HepG2 (cell line): ENCODE measurements around the gene TWNK. TPM values are rescaled to one million over a fixed set of nuclear protein-coding genes. Genes with fewer than 3 reads are reported as not detected.
A peak's percentile ranks its signal among the peaks of the same experiment; 100 is the strongest.

Source experiments
- ETV6 ChIP-seq: sonication (generic); formaldehyde crosslinking; conservative IDR thresholded peaks from 2 replicates; pipeline ENCODE4 v1.4.0; 2020; ENCODE audit warnings: missing genetic modification reagents
- KDM3A ChIP-seq: IDR thresholded peaks from 2 replicates; pipeline ENCODE4 v1.6.1; 2018; ENCODE audit warnings: low read depth, missing compliant biosample characterization
- KDM4B ChIP-seq: sonication (generic); formaldehyde crosslinking; IDR thresholded peaks from 2 replicates; pipeline ENCODE4 v1.4.0; 2020; ENCODE audit warnings: missing genetic modification reagents
- SMAD3 ChIP-seq: sonication (generic); formaldehyde crosslinking; IDR thresholded peaks from 2 replicates; pipeline ENCODE4 v1.4.0; 2020; ENCODE audit warnings: missing genetic modification reagents
- SOX6 ChIP-seq, 2 experiments: fragments of 450-650 bp in 1 of 2; sonication (generic) in 1 of 2; formaldehyde crosslinking in 1 of 2; IDR thresholded peaks; 2 replicates each; pipeline versions ENCODE4 v1.4.0 to v1.6.1; 2017 to 2020; ENCODE audit warnings: antibody characterized with exemption in 1 of 2, mild to moderate bottlenecking in 1 of 2, missing genetic modification reagents in 1 of 2
- SRF ChIP-seq: IDR thresholded peaks from 2 replicates; pipeline ENCODE4 v1.6.1; 2011; ENCODE audit warnings: mild to moderate bottlenecking, low read depth, low read length, moderate library complexity
- TEAD2 ChIP-seq: sonication (generic); formaldehyde crosslinking; IDR thresholded peaks from 2 replicates; pipeline ENCODE4 v1.9.0; 2021; ENCODE audit warnings: missing genetic modification reagents
- ZNF547 ChIP-seq: sonication (generic); formaldehyde crosslinking; IDR thresholded peaks from 2 replicates; pipeline ENCODE4 v1.5.1; 2020; ENCODE audit warnings: mild to moderate bottlenecking, missing genetic modification reagents
- polyA plus RNA-seq, 8 experiments: library from polyadenylated mRNA; depleted of rRNA in 3 of 8; stranded (reverse) in 7 of 8; unstranded in 1 of 8; fragments of >200 nt; fragmentation: Illumina TruSeq in 4 of 8; extraction: Trizol in 4 of 8; gene quantifications; 2 replicates each; pipeline versions ENCODE4 v1.2.1 to v1.2.3, GENCODE V29; 2011 to 2016; ENCODE audit warnings: low read depth in 4 of 8, missing spikeins in 1 of 8, mixed read lengths in 1 of 8; ENCODE audit not compliant: insufficient read depth in 1 of 8
- total RNA-seq, 5 experiments: library from RNA; depleted of rRNA; stranded (reverse); fragments of >200 nt; fragmentation: Illumina TruSeq; extraction: Trizol; gene quantifications; 2 replicates each; pipeline ENCODE4 v1.2.3, GENCODE V29; 2016; ENCODE audit warnings: low read depth in 1 of 5
- TF ChIP-seq, protein P1 (sequence below): sonication (generic); formaldehyde crosslinking; IDR thresholded peaks from 2 replicates; pipeline ENCODE4 v1.5.1; 2020; ENCODE audit warnings: mild to moderate bottlenecking, missing genetic modification reagents
- TF ChIP-seq, protein P2 (sequence below), 2 experiments: sonication (generic) in 1 of 2; formaldehyde crosslinking in 1 of 2; IDR thresholded peaks; 2 replicates each; pipeline versions ENCODE4 v1.5.1 to v1.6.1; 2011 to 2020; ENCODE audit warnings: borderline replicate concordance in 1 of 2, low read depth in 1 of 2, low read length in 1 of 2, mild to moderate bottlenecking in 1 of 2, missing genetic modification reagents in 1 of 2, moderate library complexity in 1 of 2
- TF ChIP-seq, protein P3 (sequence below): sonication (generic); formaldehyde crosslinking; IDR thresholded peaks from 2 replicates; pipeline ENCODE4 v1.8.0; 2022; ENCODE audit warnings: low read depth, missing genetic modification reagents
- TF ChIP-seq, protein P4 (sequence below): sonication (generic); formaldehyde crosslinking; IDR thresholded peaks from 2 replicates; pipeline ENCODE4 v1.4.0; 2020; ENCODE audit warnings: missing genetic modification reagents, borderline replicate concordance
- TF ChIP-seq, protein P5 (sequence below): sonication (generic); formaldehyde crosslinking; IDR thresholded peaks from 2 replicates; pipeline ENCODE4 v1.8.1; 2023; ENCODE audit warnings: mild to moderate bottlenecking, missing genetic modification reagents
- TF ChIP-seq, protein P6 (sequence below): sonication (generic); formaldehyde crosslinking; IDR thresholded peaks from 2 replicates; pipeline ENCODE4 v1.4.0; 2020; ENCODE audit warnings: mild to moderate bottlenecking, missing genetic modification reagents

Gene TWNK
- total and polyA plus RNA-seq, 2 of the 13 experiments (the other 11 are each of a cell fraction or from before 2014, with no cell fraction given) = 10.7 to 16.5 TPM

DNA sequence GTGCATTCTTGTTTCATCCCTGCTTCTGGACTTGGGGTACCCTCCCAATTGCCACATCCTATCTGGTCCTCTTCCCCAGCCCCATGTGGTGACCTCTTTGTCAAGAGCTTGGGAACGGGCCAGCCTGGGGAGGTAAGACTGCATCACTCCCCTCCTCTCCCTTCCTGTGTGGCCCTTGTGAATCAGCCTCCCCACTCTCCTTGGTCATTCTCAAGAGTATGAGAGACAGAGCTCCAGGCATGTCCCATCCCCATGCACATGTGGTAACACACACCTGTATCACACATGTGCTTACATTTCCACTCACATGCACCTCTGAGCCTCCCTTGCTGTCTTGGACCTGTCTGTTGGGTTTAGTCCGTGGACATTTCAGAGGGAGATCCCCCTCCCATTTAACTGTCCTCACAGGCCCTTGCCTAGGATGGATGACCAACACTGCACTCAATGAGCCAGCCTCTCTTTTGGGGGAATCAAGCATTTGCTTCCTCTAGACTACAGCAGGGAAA, 2.6 kb upstream of the TWNK start (continued):
- TF ChIP-seq, protein P1, sequence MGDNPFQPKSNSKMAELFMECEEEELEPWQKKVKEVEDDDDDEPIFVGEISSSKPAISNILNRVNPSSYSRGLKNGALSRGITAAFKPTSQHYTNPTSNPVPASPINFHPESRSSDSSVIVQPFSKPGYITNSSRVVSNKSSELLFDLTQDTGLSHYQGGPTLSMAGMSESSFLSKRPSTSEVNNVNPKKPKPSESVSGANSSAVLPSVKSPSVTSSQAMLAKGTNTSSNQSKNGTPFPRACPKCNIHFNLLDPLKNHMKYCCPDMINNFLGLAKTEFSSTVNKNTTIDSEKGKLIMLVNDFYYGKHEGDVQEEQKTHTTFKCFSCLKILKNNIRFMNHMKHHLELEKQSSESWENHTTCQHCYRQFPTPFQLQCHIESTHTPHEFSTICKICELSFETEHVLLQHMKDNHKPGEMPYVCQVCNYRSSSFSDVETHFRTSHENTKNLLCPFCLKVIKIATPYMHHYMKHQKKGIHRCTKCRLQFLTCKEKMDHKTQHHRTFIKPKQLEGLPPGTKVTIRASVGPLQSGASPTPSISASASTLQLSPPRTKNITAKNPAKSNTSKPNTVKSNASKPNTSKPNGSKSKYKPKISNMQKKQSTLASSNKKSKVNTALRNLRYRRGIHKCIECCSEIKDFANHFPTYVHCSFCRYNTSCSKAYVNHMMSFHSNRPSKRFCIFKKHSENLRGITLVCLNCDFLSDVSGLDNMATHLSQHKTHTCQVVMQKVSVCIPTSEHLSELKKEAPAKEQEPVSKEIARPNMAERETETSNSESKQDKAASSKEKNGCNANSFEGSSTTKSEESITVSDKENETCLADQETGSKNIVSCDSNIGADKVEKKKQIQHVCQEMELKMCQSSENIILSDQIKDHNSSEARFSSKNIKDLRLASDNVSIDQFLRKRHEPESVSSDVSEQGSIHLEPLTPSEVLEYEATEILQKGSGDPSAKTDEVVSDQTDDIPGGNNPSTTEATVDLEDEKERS = no peak
- TF ChIP-seq SOX6 (IDR thresholded peaks at IDR 0.05) (no peak), SOX6 (CRISPR knock-in tag; IDR thresholded peaks at IDR 0.05) (no peak), KDM3A (CRISPR knock-in tag) (0 out of 2 replicates have a peak, but pooled peaks have one; percentile 10), SRF (no peak), SMAD3 (CRISPR knock-in tag) (no peak), KDM4B (CRISPR knock-in tag) (no peak), TEAD2 (no peak), ZNF547 (no peak), ETV6 (CRISPR knock-in tag) (no peak)
- TF ChIP-seq, protein P2, sequence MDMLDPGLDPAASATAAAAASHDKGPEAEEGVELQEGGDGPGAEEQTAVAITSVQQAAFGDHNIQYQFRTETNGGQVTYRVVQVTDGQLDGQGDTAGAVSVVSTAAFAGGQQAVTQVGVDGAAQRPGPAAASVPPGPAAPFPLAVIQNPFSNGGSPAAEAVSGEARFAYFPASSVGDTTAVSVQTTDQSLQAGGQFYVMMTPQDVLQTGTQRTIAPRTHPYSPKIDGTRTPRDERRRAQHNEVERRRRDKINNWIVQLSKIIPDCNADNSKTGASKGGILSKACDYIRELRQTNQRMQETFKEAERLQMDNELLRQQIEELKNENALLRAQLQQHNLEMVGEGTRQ (IDR thresholded peaks at IDR 0.05; ENCODE audit: low read depth, low read length) = no peak
- TF ChIP-seq, protein P2 (CRISPR knock-in tag; IDR thresholded peaks at IDR 0.05; ENCODE audit: borderline replicate concordance) = no peak
- TF ChIP-seq, protein P3, sequence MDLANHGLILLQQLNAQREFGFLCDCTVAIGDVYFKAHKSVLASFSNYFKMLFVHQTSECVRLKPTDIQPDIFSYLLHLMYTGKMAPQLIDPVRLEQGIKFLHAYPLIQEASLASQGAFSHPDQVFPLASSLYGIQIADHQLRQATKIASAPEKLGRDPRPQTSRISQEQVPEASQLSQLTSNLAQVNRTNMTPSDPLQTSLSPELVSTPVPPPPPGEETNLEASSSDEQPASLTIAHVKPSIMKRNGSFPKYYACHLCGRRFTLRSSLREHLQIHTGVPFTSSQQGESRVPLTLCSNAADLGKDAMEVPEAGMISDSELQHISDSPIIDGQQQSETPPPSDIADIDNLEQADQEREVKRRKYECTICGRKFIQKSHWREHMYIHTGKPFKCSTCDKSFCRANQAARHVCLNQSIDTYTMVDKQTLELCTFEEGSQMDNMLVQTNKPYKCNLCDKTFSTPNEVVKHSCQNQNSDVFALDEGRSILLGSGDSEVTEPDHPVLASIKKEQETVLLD = 0 out of 2 replicates have a peak, but pooled peaks have one; percentile 24
- TF ChIP-seq, protein P4, sequence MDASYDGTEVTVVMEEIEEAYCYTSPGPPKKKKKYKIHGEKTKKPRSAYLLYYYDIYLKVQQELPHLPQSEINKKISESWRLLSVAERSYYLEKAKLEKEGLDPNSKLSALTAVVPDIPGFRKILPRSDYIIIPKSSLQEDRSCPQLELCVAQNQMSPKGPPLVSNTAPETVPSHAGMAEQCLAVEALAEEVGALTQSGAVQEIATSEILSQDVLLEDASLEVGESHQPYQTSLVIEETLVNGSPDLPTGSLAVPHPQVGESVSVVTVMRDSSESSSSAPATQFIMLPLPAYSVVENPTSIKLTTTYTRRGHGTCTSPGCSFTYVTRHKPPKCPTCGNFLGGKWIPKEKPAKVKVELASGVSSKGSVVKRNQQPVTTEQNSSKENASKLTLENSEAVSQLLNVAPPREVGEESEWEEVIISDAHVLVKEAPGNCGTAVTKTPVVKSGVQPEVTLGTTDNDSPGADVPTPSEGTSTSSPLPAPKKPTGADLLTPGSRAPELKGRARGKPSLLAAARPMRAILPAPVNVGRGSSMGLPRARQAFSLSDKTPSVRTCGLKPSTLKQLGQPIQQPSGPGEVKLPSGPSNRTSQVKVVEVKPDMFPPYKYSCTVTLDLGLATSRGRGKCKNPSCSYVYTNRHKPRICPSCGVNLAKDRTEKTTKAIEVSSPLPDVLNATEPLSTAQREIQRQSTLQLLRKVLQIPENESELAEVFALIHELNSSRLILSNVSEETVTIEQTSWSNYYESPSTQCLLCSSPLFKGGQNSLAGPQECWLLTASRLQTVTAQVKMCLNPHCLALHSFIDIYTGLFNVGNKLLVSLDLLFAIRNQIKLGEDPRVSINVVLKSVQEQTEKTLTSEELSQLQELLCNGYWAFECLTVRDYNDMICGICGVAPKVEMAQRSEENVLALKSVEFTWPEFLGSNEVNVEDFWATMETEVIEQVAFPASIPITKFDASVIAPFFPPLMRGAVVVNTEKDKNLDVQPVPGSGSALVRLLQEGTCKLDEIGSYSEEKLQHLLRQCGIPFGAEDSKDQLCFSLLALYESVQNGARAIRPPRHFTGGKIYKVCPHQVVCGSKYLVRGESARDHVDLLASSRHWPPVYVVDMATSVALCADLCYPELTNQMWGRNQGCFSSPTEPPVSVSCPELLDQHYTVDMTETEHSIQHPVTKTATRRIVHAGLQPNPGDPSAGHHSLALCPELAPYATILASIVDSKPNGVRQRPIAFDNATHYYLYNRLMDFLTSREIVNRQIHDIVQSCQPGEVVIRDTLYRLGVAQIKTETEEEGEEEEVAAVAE (CRISPR knock-in tag) = no peak
- TF ChIP-seq, protein P5, sequence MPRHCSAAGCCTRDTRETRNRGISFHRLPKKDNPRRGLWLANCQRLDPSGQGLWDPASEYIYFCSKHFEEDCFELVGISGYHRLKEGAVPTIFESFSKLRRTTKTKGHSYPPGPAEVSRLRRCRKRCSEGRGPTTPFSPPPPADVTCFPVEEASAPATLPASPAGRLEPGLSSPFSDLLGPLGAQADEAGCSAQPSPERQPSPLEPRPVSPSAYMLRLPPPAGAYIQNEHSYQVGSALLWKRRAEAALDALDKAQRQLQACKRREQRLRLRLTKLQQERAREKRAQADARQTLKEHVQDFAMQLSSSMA (CRISPR knock-in tag) = no peak
- TF ChIP-seq, protein P6, sequence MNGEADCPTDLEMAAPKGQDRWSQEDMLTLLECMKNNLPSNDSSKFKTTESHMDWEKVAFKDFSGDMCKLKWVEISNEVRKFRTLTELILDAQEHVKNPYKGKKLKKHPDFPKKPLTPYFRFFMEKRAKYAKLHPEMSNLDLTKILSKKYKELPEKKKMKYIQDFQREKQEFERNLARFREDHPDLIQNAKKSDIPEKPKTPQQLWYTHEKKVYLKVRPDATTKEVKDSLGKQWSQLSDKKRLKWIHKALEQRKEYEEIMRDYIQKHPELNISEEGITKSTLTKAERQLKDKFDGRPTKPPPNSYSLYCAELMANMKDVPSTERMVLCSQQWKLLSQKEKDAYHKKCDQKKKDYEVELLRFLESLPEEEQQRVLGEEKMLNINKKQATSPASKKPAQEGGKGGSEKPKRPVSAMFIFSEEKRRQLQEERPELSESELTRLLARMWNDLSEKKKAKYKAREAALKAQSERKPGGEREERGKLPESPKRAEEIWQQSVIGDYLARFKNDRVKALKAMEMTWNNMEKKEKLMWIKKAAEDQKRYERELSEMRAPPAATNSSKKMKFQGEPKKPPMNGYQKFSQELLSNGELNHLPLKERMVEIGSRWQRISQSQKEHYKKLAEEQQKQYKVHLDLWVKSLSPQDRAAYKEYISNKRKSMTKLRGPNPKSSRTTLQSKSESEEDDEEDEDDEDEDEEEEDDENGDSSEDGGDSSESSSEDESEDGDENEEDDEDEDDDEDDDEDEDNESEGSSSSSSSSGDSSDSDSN (CRISPR knock-in tag) = 0 out of 2 replicates have a peak, but pooled peaks have one; percentile 32
